Ovary (tissue), 3 donors: Measurements from ENCODE around the gene TM4SF20.

Source experiments
- POLR2A ChIP-seq: fragments of 450-650 bp; IDR thresholded peaks from one replicate; pipeline ENCODE4 v1.6.1; 2017; ENCODE audit warnings: antibody characterized with exemption, mild to moderate bottlenecking, moderate library complexity
- TF ChIP-seq, protein P1 (sequence below), 3 donors: fragments of 450-650 bp in 2 of 3; fragments of 200-600 bp in 1 of 3; IDR thresholded peaks; one replicate each; pipeline versions ENCODE4 v1.5.1 to v1.8.0; 2016 to 2022; ENCODE audit warnings: antibody characterized with exemption in 3 of 3, mild to moderate bottlenecking in 1 of 3
- donor health status: DM: no; HTN: no; CAD: no.

- TF ChIP-seq, protein P1, sequence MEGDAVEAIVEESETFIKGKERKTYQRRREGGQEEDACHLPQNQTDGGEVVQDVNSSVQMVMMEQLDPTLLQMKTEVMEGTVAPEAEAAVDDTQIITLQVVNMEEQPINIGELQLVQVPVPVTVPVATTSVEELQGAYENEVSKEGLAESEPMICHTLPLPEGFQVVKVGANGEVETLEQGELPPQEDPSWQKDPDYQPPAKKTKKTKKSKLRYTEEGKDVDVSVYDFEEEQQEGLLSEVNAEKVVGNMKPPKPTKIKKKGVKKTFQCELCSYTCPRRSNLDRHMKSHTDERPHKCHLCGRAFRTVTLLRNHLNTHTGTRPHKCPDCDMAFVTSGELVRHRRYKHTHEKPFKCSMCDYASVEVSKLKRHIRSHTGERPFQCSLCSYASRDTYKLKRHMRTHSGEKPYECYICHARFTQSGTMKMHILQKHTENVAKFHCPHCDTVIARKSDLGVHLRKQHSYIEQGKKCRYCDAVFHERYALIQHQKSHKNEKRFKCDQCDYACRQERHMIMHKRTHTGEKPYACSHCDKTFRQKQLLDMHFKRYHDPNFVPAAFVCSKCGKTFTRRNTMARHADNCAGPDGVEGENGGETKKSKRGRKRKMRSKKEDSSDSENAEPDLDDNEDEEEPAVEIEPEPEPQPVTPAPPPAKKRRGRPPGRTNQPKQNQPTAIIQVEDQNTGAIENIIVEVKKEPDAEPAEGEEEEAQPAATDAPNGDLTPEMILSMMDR (IDR thresholded peaks at IDR 0.05) = no peak
- no peak for TF ChIP-seq POLR2A
Observed at GRCh38 chr2:227370791-227371312, 8.3 kb downstream of the TM4SF20 start.
